Upper lobe of right lung (tissue), 1 donor: ENCODE results near the gene FOXC2. TPM values are rescaled to one million over a fixed set of nuclear protein-coding genes. Genes with fewer than 3 reads are reported as not detected.

Source experiments
- ATAC-seq: fragments of 200-7000 bp; cut with Tn5 transposase; one replicate; pipeline ENCODE4 v1.9.1; 2020; ENCODE audit warnings: mild to moderate bottlenecking, moderate library complexity
- DNase-seq: peaks from one replicate; pipeline ENCODE4 v3.0.0-alpha.2; 2020
- H3K27ac ChIP-seq: fragments of 200-600 bp; one replicate; pipeline ENCODE4 v1.8.0; 2022
- H3K27me3 ChIP-seq: fragments of 200-600 bp; one replicate; pipeline ENCODE4 v1.8.0; 2022; ENCODE audit warnings: mild to moderate bottlenecking
- H3K36me3 ChIP-seq: fragments of 200-600 bp; one replicate; pipeline ENCODE4 v1.8.0; 2022
- H3K4me1 ChIP-seq: fragments of 200-600 bp; one replicate; pipeline ENCODE4 v1.8.0; 2022
- H3K4me3 ChIP-seq: fragments of 200-600 bp; one replicate; pipeline ENCODE4 v1.8.0; 2022; ENCODE audit warnings: mild to moderate bottlenecking
- H3K9me3 ChIP-seq: fragments of 200-600 bp; one replicate; pipeline ENCODE4 v1.8.0; 2022
- intact Hi-C: fragments of 100-400 bp; cut with DNase I; formaldehyde crosslinking; loops from one replicate; pipeline ENCODE4 v1.11.0; 2022
- total RNA-seq: library from RNA; stranded (reverse); fragmentation: NEBNext Ultra II Directional; extraction: Animal tissue kit (Norgen Biotek cat#: 25700); gene quantifications from one replicate; pipeline ENCODE4 v1.2.1, GENCODE V29; 2021
- TF ChIP-seq, protein P1 (sequence below): fragments of 200-600 bp; IDR thresholded peaks from one replicate; pipeline ENCODE4 v1.8.0; 2022; ENCODE audit warnings: antibody characterized with exemption
- donor health status: DM: no; HTN: yes; CAD: no; lungs with severe emphysema.

The FOXC2 gene
- total RNA-seq, 1 donor from 2014 or later: 1.1 TPM

DNA sequence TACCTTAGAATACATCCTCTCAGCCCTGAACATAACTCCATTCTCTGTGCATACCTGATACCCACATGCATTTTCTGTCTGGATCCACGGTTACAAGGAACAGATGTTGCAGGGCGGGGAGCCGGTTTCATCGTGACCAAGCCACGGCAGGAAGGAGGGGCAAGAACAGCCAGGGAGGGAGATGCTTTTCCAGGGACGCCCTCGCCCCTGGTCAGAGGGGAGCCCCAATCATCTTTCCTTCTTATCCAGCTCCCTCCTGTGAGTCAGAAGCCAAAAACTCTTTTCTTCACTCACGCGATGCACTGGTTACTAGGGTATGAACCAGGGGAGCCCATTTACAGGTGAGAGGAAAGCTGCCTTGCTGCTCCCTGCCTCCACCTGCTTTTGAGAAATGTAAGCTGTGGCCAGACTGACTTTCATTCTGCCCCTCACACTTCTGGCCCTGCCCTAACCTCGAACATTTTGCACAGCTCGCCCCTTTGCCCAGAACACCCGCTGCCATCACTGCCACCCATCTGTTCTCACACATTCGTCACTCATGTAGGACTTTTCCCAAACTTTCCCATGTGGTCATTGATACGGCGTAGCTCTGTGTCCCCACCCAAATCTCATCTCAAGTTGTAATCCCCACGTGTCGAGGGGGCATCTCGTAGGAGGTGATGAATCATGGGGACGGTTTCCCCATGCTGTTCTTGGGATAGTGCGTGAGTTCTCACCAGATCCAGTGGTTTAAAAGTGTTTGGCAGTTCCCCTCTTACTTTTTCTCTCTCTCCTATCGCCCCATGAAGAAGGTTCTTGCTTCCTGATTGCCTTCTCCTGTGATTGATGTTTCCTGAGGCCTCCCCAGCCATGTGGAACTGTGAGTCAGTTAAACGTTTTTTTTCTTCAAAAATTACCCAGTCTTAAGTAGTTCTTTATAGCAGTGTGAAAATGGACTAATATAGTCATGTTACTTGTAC lies 32.3 kb downstream of the FOXC2 start:
- TF ChIP-seq, protein P1, sequence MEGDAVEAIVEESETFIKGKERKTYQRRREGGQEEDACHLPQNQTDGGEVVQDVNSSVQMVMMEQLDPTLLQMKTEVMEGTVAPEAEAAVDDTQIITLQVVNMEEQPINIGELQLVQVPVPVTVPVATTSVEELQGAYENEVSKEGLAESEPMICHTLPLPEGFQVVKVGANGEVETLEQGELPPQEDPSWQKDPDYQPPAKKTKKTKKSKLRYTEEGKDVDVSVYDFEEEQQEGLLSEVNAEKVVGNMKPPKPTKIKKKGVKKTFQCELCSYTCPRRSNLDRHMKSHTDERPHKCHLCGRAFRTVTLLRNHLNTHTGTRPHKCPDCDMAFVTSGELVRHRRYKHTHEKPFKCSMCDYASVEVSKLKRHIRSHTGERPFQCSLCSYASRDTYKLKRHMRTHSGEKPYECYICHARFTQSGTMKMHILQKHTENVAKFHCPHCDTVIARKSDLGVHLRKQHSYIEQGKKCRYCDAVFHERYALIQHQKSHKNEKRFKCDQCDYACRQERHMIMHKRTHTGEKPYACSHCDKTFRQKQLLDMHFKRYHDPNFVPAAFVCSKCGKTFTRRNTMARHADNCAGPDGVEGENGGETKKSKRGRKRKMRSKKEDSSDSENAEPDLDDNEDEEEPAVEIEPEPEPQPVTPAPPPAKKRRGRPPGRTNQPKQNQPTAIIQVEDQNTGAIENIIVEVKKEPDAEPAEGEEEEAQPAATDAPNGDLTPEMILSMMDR: no peak
- Histone ChIP-seq H3K4me1 (no peaks in the 10 kb centered on the region), H3K27ac (no peak overlapping the region), H3K36me3 (no peaks in the 10 kb centered on the region), H3K4me3 (no peak overlapping the region), H3K9me3 (no peaks in the 10 kb centered on the region), H3K27me3 (peaks cover 11% of the 10 kb centered on the region)
- ATAC-seq: no peak
- DNase-seq: no peak
- intact Hi-C loops: no loop called here

DNA sequence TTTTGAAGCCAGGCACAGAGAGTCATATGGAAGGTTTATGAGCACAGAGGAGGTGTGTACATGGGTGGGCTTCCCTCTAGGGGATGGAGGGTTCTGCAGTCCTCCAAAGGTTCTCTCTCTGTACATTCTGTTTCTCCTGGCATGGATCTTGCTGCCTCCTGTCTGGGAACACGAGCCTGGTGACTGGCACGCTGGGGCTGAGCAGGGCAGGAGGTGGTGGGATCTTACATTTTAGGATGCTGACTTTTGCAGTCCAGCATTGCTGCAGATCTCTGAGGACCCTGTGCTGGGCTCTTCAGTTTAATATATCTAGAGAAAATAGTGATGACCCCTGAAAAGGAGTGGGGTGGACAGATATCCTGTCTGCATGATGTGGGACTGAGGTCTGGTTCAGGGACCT lies 34.7 kb downstream of the FOXC2 start:
- intact Hi-C loops: no loop called here
- DNase-seq (no peak), ATAC-seq (no peak)
- no peaks in the 10 kb centered on the region for H3K9me3 ChIP-seq
- no peaks in the 10 kb centered on the region for H3K4me1 ChIP-seq
- H3K27ac ChIP-seq: no peak overlapping the region
- TF ChIP-seq, protein P1: no peak
- H3K27me3 ChIP-seq: peaks cover 4% of the 10 kb centered on the region
- H3K4me3 ChIP-seq: no peak overlapping the region
- H3K36me3 ChIP-seq: no peaks in the 10 kb centered on the region

DNA sequence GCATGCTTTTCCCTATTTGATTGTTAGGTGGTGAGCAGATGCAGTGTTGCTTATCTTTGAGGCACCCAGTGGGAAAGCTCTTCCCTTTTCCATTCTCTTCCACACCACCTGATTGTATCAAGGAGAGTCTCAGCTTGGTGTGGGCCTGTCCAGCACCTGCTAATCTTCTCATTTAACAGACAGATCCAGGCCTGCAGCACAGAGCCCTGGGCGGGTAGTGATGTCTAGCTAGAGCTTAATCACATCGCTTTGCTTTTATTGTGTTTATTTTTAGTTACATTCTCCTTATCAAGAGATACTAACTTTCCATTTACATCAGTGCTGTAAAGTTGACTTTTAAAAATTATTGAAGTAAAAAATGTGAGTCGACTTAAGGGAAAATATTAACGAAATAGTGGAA lies 35.9 kb downstream of the FOXC2 start:
- H3K4me3 ChIP-seq: no peak overlapping the region
- TF ChIP-seq, protein P1: no peak
- H3K36me3 ChIP-seq: no peaks in the 10 kb centered on the region
- H3K4me1 ChIP-seq: no peaks in the 10 kb centered on the region
- no peak for DNase-seq
- intact Hi-C loops: no loop called here
- no peak overlapping the region for H3K27ac ChIP-seq
- H3K9me3 ChIP-seq: no peaks in the 10 kb centered on the region
- ATAC-seq: no peak
- peaks cover 4% of the 10 kb centered on the region for H3K27me3 ChIP-seq

DNA sequence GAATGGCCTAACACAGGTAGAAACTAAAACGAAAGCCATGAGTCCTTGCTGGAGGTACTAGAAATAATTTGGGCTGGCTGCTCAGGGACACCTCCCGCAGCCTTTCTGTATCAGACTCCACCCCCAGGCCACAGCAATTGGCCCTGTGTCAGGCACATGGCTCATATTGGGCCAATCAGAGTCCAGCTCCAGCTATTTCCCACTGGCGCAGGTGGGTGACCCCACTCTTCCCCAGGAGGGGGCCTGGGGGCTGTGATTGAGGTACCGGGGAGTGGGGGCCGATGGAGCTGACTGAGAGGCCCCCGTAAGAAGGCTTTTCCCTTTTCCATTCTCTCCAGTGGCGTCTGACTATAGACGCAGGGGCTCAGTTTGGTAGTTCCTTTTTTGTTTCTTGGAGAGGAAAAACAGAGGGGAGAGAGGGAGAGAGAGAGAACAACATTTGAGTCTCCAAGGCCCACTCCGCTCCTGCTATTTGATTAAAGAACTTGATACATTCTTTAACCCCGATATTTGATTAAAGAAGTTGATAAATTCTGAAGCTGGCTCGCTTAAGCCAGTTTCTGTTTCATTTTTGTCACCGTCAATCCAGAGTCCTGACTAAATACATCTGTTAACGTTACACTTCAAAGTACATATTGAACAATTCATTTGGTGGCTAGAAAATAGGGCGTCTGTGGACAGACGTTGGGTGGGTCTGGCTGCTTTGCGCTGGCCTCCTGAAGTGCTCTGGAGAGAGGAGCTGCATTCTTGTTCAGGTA lies 38.0 kb downstream of the FOXC2 start:
- Histone ChIP-seq H3K27me3 (peaks cover 4% of the 10 kb centered on the region), H3K9me3 (no peaks in the 10 kb centered on the region), H3K4me1 (no peaks in the 10 kb centered on the region), H3K27ac (no peak overlapping the region), H3K4me3 (peak overlapping the region; percentile 37), H3K36me3 (no peaks in the 10 kb centered on the region)
- TF ChIP-seq, protein P1: no peak
- ATAC-seq (peak; percentile 78), DNase-seq (no peak)
- intact Hi-C loops: no loop called here

DNA sequence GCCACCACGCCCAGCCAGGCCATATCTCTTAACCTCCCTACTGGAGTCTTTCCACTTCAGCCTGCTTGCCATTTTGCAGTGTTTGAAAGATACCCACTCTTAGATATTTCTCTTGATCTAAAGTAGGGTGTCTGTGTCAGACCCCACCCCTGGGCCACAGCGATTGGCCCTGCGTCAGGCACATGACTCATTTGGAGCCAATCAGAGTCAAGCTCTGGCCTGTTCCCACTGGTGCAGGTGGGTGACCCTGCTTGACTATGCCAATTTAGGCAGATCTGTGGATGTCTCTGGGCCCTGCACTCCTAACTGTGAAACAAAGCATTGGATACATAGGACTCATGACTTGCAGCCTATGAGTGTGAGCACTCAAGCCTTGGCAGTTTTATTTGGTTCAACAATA lies 39.3 kb downstream of the FOXC2 start:
- H3K27ac ChIP-seq: no peak overlapping the region
- no peaks in the 10 kb centered on the region for H3K9me3 ChIP-seq
- ATAC-seq (no peak), DNase-seq (no peak)
- TF ChIP-seq, protein P1: no peak
- H3K36me3 ChIP-seq: no peaks in the 10 kb centered on the region
- H3K27me3 ChIP-seq: no peaks in the 10 kb centered on the region
- no peaks in the 10 kb centered on the region for H3K4me1 ChIP-seq
- intact Hi-C loops: no loop called here
- H3K4me3 ChIP-seq: no peak overlapping the region
